ENCODE measurements around the gene TLR9.

The TLR9 gene

GRCh38 chr3:52217409-52217805, 8.0 kb downstream of the TLR9 start:
- no peak overlapping the region for H3K4me3 ChIP-seq (ENCODE audit: low read depth, low read length)
- DNase-seq (ENCODE audit: low read depth, low spot score) = no peak
- TF ChIP-seq CTCF (IDR thresholded peaks at IDR 0.05; ENCODE audit: low read depth, low read length) = no peak
- in situ Hi-C loops (cut with HindIII; ENCODE audit: low sequenced_read_pairs) = no loop called here

DNA sequence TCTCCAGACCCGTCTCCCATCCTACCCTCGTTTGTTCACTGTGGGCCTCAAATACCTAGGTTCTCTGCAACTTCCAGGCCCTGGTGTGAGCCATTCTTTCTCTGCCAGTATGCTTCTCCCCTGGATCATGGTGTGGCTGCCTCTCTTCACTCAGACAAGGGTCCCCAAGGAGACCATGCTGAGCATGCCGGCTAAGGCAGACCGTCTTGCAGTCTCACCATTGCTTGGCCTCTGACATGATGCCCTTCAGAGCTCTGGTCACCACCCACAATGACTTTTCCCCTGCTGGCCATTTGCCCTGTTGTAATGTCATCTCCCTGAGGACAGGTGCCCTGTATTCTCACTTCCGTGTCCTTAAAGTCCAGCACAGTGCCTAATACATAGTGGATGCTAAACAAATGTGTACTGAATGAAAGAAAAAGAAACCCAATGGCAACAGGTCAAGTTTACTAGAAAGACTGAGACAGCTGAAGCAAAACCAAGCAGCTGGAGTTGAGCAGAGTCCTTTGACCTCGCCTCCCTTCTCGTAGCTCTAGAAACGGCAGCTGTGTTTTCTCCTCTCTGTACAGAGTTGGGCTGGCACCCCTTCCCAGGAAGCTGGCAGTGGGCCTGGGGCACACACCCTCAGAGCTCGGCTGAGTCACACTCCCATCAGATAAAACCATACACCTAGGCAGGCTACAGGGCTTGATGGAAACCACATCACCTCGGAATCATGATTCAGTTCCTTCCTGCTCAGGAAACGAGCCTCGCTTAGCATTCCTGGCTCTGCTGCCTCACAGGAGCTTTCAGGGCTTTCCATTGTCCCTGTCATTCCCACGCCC, 8.6 kb downstream of the TLR9 start:
- H3K4me3 ChIP-seq (ENCODE audit: low read depth, low read length) = no peak overlapping the region
- TF ChIP-seq CTCF (IDR thresholded peaks at IDR 0.05; ENCODE audit: low read depth, low read length) = no peak
- in situ Hi-C loops (cut with HindIII; ENCODE audit: low sequenced_read_pairs) = no loop called here
- peak; percentile 79 for DNase-seq (ENCODE audit: low read depth, low spot score)

DNA sequence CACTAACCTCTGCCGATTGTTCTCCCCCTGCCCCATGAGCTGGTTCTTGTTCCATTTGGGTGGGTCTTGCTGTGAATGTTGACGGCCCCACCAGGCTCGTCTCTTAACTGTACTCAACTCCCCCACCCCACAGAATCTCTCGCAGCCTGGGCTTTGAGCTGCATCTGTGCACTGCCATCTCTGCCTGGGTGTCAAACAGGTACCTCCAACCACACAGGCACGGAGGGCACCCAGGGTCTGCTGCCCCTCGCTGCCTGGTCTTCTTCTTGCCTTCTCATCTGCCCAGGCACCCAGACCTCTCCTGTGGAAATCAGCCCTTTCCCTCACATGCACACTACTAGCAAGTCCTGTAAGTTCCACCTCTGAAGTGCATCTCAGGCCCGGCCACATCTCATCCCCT, 10.1 kb downstream of the TLR9 start:
- DNase-seq (ENCODE audit: low read depth, low spot score) = no peak
- H3K4me3 ChIP-seq (ENCODE audit: low read depth, low read length) = no peak overlapping the region
- no peak for TF ChIP-seq CTCF (IDR thresholded peaks at IDR 0.05; ENCODE audit: low read depth, low read length)
- in situ Hi-C loops (cut with HindIII; ENCODE audit: low sequenced_read_pairs) = no loop called here

DNA sequence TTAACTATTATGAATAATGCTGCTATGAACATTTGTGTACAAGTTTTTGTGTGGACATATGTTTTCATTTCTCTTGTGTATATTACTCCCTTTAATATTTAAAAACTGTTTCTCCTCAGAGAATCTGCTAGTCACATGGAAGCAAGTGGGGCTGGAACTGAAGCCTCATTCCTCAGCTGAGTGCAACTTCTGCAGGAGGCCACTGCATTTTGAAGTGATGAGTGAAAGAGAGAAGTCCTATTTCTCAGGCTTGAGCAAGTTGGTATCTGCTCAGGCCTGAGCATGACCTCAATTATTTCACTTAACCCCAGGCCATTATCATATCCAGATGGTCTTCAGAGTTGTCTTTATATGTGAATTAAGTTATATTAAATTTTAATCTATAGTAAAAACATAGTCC, 11.5 kb downstream of the TLR9 start:
- no peak overlapping the region for H3K4me3 ChIP-seq (ENCODE audit: low read depth, low read length)
- DNase-seq (ENCODE audit: low read depth, low spot score) = no peak
- in situ Hi-C loops (cut with HindIII; ENCODE audit: low sequenced_read_pairs) = no loop called here
- TF ChIP-seq CTCF (IDR thresholded peaks at IDR 0.05; ENCODE audit: low read depth, low read length) = no peak

- no peak overlapping the region for H3K4me3 ChIP-seq (ENCODE audit: low read depth, low read length)
- TF ChIP-seq CTCF (IDR thresholded peaks at IDR 0.05; ENCODE audit: low read depth, low read length) = no peak
- in situ Hi-C loops (cut with HindIII; ENCODE audit: low sequenced_read_pairs) = no loop called here
- no peak for DNase-seq (ENCODE audit: low read depth, low spot score)
These were observed 12.4 kb downstream of the TLR9 start for GRCh38 chr3:52213005-52213404.

GRCh38 chr3:52211268-52211891, 14.1 kb downstream of the TLR9 start:
- no peak for DNase-seq (ENCODE audit: low read depth, low spot score)
- TF ChIP-seq CTCF (IDR thresholded peaks at IDR 0.05; ENCODE audit: low read depth, low read length) = no peak
- in situ Hi-C loops (cut with HindIII; ENCODE audit: low sequenced_read_pairs) = no loop called here
- no peak overlapping the region for H3K4me3 ChIP-seq (ENCODE audit: low read depth, low read length)

Data from astrocyte of the spinal cord (primary cell).